Esophagus muscularis mucosa (tissue), 3 donors: Measurements from ENCODE around the gene DIP2B.

Experiments used
- POLR2A ChIP-seq: fragments of 450-650 bp; IDR thresholded peaks from one replicate; pipeline ENCODE4 v1.6.1; 2017; ENCODE audit warnings: antibody characterized with exemption, moderate library complexity, mild to moderate bottlenecking, low read depth
- POLR2AphosphoS5 ChIP-seq, 2 donors: sonication (generic); formaldehyde crosslinking; IDR thresholded peaks; one replicate each; pipeline ENCODE4 v1.6.1; 2017; ENCODE audit warnings: antibody characterized with exemption in 2 of 2
- TF ChIP-seq, protein P1 (sequence below), 3 experiments: fragments of 200-600 bp in 2 of 3; fragments of 450-650 bp in 1 of 3; sonication (generic) in 2 of 3; IDR thresholded peaks; one replicate each; pipeline ENCODE4 v1.5.1; 2017 to 2019; ENCODE audit warnings: antibody characterized with exemption in 3 of 3, mild to moderate bottlenecking in 2 of 3, moderate library complexity in 1 of 3

DNA sequence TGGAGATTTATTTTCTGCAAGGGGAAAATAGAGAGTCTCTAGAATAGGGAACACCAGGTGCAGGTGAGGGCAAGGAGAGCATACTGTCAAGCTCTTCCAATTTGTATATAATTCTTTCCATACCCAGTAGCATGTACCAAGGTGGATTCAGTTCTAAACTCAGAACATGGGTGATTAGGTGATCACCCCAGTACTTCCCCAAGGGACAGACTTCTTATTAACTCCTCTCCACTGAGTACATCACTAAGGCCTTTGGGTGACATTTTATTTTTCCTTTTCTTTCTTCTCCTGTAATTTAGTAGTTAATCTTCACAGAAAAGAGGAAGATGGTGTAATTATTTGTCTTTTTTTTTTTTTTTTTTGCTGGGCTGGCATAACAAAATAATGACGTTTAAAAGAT, 54.2 kb downstream of the DIP2B start:
- TF ChIP-seq POLR2AphosphoS5 (IDR thresholded peaks at IDR 0.05) (no peak), POLR2A (no peak)
- TF ChIP-seq, protein P1, sequence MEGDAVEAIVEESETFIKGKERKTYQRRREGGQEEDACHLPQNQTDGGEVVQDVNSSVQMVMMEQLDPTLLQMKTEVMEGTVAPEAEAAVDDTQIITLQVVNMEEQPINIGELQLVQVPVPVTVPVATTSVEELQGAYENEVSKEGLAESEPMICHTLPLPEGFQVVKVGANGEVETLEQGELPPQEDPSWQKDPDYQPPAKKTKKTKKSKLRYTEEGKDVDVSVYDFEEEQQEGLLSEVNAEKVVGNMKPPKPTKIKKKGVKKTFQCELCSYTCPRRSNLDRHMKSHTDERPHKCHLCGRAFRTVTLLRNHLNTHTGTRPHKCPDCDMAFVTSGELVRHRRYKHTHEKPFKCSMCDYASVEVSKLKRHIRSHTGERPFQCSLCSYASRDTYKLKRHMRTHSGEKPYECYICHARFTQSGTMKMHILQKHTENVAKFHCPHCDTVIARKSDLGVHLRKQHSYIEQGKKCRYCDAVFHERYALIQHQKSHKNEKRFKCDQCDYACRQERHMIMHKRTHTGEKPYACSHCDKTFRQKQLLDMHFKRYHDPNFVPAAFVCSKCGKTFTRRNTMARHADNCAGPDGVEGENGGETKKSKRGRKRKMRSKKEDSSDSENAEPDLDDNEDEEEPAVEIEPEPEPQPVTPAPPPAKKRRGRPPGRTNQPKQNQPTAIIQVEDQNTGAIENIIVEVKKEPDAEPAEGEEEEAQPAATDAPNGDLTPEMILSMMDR (IDR thresholded peaks at IDR 0.05): no peak
